SK-N-MC (cell line): Measurements from ENCODE around the gene NLGN1.

Experiments
- DNase-seq: peaks from one replicate; pipeline ENCODE4 v3.0.0-alpha.2; 2011; ENCODE audit warnings: low read depth, low spot score
- H3K27ac ChIP-seq: fragments of 200-600 bp; sonication (generic); 2 replicates; pipeline ENCODE4 v1.5.1; 2016; ENCODE audit warnings: mixed run types
- H3K36me3 ChIP-seq: fragments of 200-600 bp; sonication (generic); 2 replicates; pipeline ENCODE4 v1.6.1; 2017; ENCODE audit warnings: antibody characterized with exemption, low read length, mixed read lengths; ENCODE audit not compliant: insufficient read depth
- H3K4me3 ChIP-seq: fragments of 200-600 bp; sonication (generic); 2 replicates; pipeline ENCODE4 v1.5.1; 2016
- H3K9ac ChIP-seq: fragments of 200-600 bp; sonication (generic); 2 replicates; pipeline ENCODE4 v1.8.0; 2017; ENCODE audit warnings: mixed run types, mixed read lengths; ENCODE audit not compliant: insufficient read length
- H3K9me3 ChIP-seq: fragments of 200-600 bp; sonication (generic); 2 replicates; pipeline ENCODE4 v1.6.1; 2017; ENCODE audit warnings: low read depth, mild to moderate bottlenecking, antibody characterized with exemption, low read length, moderate library complexity, mixed read lengths
- EZH2 ChIP-seq: fragments of 200-600 bp; sonication (generic); IDR thresholded peaks from one replicate; pipeline ENCODE4 v1.6.1; 2017; ENCODE audit warnings: antibody characterized with exemption
- FOXP2 ChIP-seq: optimal IDR thresholded peaks from 2 replicates; pipeline ENCODE3; 2011; ENCODE audit warnings: mild to moderate bottlenecking, moderate library complexity; ENCODE audit not compliant: insufficient read depth; ENCODE audit errors: extremely low read length, control extremely low read depth
- POLR2AphosphoS5 ChIP-seq: IDR thresholded peaks from 2 replicates; pipeline ENCODE4 v1.6.1; 2012; ENCODE audit warnings: mild to moderate bottlenecking, low read depth, low read length, borderline replicate concordance

NLGN1 gene

GRCh38 chr3:173970281-173970680 lies 572.7 kb downstream of the NLGN1 start:
- Histone ChIP-seq H3K36me3 (no peaks in the 10 kb centered on the region), H3K4me3 (no peak overlapping the region), H3K9me3 (no peaks in the 10 kb centered on the region), H3K27ac (peak overlapping the region; percentile 10; the same call in 1 of the 2 replicates), H3K9ac (no peak overlapping the region)
- TF ChIP-seq POLR2AphosphoS5 (no peak), EZH2 (no peak), FOXP2 (no peak)
- DNase-seq, result no peak

GRCh38 chr3:173976281-173976680 lies 578.7 kb downstream of the NLGN1 start:
- no peak overlapping the region for H3K9ac ChIP-seq
- TF ChIP-seq FOXP2 (no peak), POLR2AphosphoS5 (no peak), EZH2 (no peak)
- H3K4me3 ChIP-seq, result no peak overlapping the region
- no peak overlapping the region for H3K27ac ChIP-seq
- DNase-seq, result no peak
- no peaks in the 10 kb centered on the region for H3K9me3 ChIP-seq
- no peaks in the 10 kb centered on the region for H3K36me3 ChIP-seq

GRCh38 chr3:173977747-173978146 lies 580.2 kb downstream of the NLGN1 start:
- H3K36me3 ChIP-seq, result no peaks in the 10 kb centered on the region
- no peak for DNase-seq
- no peak overlapping the region for H3K4me3 ChIP-seq
- H3K9me3 ChIP-seq, result no peaks in the 10 kb centered on the region
- TF ChIP-seq EZH2 (no peak), FOXP2 (no peak), POLR2AphosphoS5 (no peak)
- H3K27ac ChIP-seq, result no peak overlapping the region
- H3K9ac ChIP-seq, result no peak overlapping the region

GRCh38 chr3:173983343-173983742 lies 585.8 kb downstream of the NLGN1 start:
- no peak overlapping the region for H3K4me3 ChIP-seq
- H3K36me3 ChIP-seq, result no peaks in the 10 kb centered on the region
- no peak overlapping the region for H3K27ac ChIP-seq
- no peaks in the 10 kb centered on the region for H3K9me3 ChIP-seq
- DNase-seq, result no peak
- TF ChIP-seq FOXP2 (no peak), EZH2 (no peak), POLR2AphosphoS5 (no peak)
- no peak overlapping the region for H3K9ac ChIP-seq

GRCh38 chr3:173986861-173987410 lies 589.4 kb downstream of the NLGN1 start:
- no peak overlapping the region for H3K27ac ChIP-seq
- TF ChIP-seq EZH2, result no peak
- no peak for TF ChIP-seq POLR2AphosphoS5
- TF ChIP-seq FOXP2, result no peak
- no peak overlapping the region for H3K9ac ChIP-seq

GRCh38 chr3:173988909-173989308 lies 591.4 kb downstream of the NLGN1 start:
- Histone ChIP-seq H3K9ac (no peak overlapping the region), H3K36me3 (no peaks in the 10 kb centered on the region), H3K9me3 (no peaks in the 10 kb centered on the region), H3K27ac (no peak overlapping the region), H3K4me3 (no peak overlapping the region)
- DNase-seq, result no peak
- TF ChIP-seq FOXP2, result no peak
- no peak for TF ChIP-seq EZH2
- TF ChIP-seq POLR2AphosphoS5, result no peak

More at GRCh38 chr3:173986861-173987410, 589.4 kb downstream of the NLGN1 start:
- no peak overlapping the region for H3K4me3 ChIP-seq
- H3K9me3 ChIP-seq, result no peaks in the 10 kb centered on the region
- no peaks in the 10 kb centered on the region for H3K36me3 ChIP-seq
- no peak for DNase-seq

- Histone ChIP-seq H3K4me3 (peak overlapping the region; percentile 54), H3K9ac (no peak overlapping the region), H3K9me3 (no peaks in the 10 kb centered on the region), H3K36me3 (no peaks in the 10 kb centered on the region), H3K27ac (peak overlapping the region; percentile 47)
- DNase-seq, result no peak
- TF ChIP-seq EZH2 (no peak), FOXP2 (no peak), POLR2AphosphoS5 (no peak)
Observed at GRCh38 chr3:173992416-173992815, 594.9 kb downstream of the NLGN1 start.

- H3K27ac ChIP-seq, result peak overlapping the region; percentile 47; the same call in 1 of the 2 replicates
- H3K9ac ChIP-seq, result no peak overlapping the region
- no peak for TF ChIP-seq FOXP2
- H3K4me3 ChIP-seq, result peak overlapping the region; percentile 54
- DNase-seq, result no peak
- no peaks in the 10 kb centered on the region for H3K36me3 ChIP-seq
- no peaks in the 10 kb centered on the region for H3K9me3 ChIP-seq
Observed at GRCh38 chr3:173993299-173993698, 595.8 kb downstream of the NLGN1 start.

GRCh38 chr3:174000675-174001074 lies 603.1 kb downstream of the NLGN1 start:
- no peaks in the 10 kb centered on the region for H3K36me3 ChIP-seq
- no peak for DNase-seq
- H3K9me3 ChIP-seq, result no peaks in the 10 kb centered on the region
- TF ChIP-seq EZH2 (no peak), FOXP2 (no peak), POLR2AphosphoS5 (no peak)
- H3K27ac ChIP-seq, result no peak overlapping the region
- H3K4me3 ChIP-seq, result no peak overlapping the region
- no peak overlapping the region for H3K9ac ChIP-seq
